HTERT RPE-1 (cell line): ENCODE measurements around the gene CAD.
"Not testable (repeated sequence)": the region's sequence is repeated elsewhere in the genome, so short reads cannot be mapped to it uniquely, and the experiment has no call there.

Experiments
- in situ Hi-C: fragments of 300-500 bp; cut with MboI; formaldehyde crosslinking; loops from 4 replicates; pipeline ENCODE4 v1.14.3; 2020; ENCODE audit warnings: low sequenced_read_pairs

The CAD gene

DNA sequence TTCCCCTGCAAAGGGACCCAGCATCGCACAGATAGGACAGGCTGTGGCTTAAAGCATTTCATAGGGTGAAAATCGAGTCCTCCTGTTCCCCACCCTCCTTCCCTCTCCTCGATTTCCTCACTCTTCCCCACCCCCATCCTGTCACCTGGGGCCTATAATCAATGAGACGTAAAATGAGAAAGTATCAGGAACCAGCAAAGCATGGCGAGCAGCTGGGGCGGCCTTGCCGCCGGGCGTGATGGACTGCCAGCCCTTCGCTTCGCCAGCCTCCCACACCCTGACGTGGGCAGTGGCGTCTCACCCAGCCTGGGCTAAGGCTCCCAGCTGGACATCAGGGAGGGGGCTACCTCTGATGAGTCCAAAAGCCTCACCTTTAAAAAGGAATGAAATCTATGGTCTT, 34.6 kb downstream of the CAD start:
- in situ Hi-C loops = no loop called here

DNA sequence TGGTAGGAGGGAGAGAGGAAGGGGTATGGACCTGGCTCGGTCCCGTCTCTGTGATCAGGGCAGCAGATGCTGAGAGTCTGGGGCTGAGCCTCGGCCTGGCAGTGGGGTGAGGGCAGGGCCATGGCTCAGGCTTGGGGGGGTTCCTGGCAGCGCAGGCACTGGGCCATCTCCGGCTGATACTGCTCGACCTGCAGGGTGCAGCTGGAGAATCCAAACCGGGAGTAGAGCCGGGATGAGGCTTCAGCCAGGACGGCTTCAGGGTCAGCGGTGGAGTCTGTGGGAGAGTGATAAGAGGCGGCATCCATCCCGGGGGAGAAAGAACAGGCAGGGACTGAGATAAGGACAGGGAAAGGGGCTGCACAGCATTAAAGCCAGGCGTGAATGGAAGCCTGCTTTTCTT, 38.0 kb downstream of the CAD start:
- in situ Hi-C loops = no loop called here

DNA sequence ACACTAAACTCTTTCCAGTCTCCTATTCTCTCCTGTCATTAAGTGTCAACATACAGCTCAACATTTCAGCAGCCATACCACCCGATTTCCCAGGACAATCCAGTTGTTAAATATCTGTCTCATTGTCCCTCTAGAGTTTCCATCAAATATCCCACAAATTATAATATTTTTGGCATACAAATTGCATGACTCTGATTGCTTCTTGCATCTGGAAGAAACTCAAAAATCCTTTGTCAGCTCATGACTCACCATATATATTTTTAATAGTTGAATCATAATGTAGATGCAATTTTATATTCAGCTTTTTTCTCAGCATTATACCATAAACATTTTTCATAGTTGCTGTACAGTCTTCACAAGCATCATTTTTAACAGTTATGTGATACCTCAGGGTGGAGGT, 38.5 kb downstream of the CAD start:
- in situ Hi-C loops = no loop called here

DNA sequence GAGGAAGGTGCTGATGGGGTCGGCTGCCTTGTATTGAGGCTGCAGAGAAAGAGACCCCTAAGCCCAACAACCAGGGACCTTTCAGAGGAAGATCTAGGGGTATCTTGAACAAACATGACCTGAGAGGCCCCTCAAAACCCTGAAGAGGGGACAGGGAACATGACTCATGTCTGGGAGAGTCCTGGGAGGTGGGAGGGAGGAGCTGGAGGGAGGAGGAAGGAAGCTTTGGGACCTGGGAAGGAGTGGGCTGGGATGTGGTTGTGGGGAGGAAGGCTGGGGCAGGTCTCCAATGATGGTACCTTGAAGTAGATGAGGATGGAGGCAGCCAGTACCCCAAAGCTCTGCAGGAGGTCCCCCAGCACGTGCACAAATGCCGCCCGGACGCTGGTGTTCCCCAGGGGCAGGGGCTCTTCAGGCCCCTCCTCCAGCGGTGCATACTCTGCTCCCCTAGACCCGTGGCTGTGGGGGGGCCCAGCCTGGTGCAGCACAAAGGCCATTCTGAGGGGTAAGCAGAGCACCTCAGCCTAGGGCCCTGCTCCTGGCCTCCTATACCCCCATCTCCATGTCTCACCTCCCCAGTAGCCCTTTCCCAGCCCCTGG, 39.8 kb downstream of the CAD start:
- in situ Hi-C loops = no loop called here

- in situ Hi-C loops = no loop called here
Observed at GRCh38 chr2:27258051-27258450, 40.9 kb downstream of the CAD start.

DNA sequence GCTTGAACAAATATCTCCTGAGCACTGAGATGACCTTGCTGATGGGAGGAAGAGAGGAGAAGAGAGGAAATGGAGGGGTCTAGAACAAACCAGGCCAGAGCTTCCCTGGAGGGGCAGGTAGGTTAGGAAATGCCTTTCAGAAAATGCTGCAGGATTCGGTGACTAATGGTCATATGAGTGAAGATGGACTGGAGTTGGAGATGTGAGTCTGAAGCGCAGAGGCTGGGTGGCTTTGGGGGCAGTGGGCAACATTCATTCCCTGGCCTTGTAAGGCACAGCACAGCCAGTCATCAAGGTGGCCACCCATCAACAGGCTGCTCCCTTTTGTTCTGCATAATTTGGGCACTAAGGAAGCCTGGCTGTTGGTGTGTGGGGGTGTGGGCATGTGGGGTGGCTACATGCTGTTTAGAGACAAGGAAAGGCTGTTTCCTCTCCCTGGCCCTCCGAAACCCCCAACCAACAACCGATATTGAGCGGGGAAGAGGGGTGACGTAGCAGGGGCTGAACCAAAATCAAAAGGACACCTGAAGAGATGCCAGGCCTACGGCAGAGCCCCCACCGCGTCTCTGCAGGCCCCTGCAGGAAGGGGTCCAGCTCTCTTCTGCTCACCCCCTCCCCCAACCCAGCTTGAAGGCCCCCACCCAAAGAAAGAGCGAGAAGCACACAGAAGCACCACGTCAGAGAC, 44.2 kb downstream of the CAD start:
- in situ Hi-C loops = no loop called here

DNA sequence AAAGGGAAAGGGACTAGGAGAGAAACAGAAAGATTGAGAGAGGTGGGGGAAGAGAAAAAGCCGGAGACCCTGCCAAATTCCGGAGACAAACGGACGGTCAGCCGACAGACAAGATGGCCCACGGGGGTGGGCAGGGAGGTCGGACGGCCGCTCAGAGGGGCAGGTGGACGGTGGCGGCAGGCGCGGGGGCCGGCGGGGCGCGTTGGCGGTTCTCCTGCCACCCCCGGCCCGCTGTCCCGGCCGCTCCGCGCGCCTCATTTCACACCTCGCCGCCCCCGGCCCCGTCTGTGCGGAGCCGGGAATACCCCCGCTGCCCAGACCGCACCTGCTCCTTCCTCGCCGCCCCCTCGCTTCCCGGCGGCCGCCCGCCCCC, 44.7 kb downstream of the CAD start:
- in situ Hi-C loops = no loop called here

DNA sequence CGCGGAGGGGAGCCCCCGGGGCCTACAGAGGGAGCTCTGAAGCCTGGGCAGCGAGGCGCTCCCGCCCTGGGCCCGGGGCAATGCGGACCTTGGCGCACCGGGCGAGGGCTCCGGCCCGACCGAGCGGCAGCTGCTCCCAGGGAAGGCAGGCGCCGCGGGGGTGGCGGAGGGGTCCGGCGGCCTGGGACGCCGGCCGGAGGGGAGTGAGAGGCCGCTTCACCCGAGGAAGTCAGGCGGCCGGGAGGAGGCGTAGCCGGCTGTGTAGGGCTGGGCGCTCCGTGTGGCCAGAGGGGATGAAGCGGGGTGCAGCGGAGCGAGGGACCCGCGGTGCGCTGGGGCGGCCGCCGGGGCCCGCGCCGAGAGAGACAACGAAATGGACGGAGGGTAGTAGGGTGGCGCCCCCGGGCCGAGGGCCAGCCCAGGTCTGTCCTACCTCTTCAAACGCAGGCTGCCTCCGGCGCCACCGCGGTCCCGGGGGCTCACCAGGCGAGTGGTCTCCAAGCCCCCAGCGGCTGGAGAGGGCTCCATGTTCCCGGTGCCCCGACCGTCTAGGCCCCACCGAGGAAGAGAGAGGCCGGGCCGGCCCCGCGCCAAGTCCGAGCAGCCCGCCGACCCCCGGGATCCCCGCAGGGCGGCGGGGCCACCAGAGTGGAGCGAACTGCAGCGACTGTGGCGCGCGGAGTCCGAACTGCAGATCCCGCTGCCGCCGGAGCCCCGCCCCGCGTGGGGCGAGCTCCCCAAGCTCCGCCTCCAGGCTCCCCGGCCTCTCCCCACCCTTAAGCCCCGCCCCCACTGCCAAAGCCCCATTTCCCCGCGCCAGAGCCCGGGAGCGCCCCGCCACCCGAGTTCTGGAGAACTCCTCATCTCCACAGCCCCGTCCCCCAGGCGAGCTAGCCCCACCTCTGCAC, 45.5 kb downstream of the CAD start, which contains the start of gene SLC30A3:
Gene SLC30A3 (minus strand): TSS at position 669 of the 908 bp plus-strand sequence. CDS start 141 bp downstream, at position 528.
- in situ Hi-C loops = no loop called here

GRCh38 chr2:27263287-27264252, 46.4 kb downstream of the CAD start:
- in situ Hi-C loops = no loop called here

DNA sequence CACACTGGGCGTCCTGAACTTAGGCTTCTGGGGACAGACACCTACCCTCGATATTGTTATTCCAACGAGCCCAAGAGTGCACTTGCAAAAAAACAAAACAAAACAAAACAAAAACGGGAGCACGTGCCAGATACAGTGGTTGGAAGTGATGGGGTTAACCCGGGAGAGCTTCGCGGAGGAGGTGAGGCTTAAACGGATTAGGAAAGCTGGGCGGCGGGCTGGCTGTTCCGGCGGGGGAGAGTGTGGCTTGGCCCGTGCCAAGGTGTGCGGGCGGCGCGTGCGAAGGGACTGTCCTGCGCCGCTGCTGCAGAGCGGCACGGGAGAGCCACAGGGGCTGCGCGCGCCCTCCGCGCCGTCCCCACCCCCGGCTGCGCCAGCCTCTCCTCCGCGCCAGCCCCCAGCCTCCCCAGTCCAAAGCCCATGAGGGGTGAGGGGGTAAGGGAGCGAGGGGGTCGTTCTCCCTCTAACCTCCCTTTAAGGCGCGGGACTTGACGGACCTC, 47.1 kb downstream of the CAD start:
- in situ Hi-C loops = no loop called here

GRCh38 chr2:27264753-27265535, 47.8 kb downstream of the CAD start:
- in situ Hi-C loops = no loop called here

DNA sequence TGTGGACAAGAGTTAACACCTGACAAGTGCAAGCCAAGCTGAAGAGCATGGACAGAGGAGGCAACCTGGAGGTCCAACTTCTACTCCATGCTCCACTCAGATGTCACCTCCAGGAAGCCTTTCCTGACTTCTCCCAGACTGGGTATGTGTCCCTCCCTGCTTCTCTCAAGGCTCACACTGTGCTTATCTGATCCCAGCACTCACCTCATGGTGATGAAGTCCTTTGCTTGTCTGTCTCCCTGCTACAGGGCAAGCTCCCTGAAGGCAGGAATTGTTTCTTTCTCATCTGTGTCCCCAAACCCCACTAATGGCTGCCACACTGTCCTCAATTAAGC, 48.3 kb downstream of the CAD start:
- in situ Hi-C loops = no loop called here

GRCh38 chr2:27268296-27268695, 51.1 kb downstream of the CAD start:
- in situ Hi-C loops = not testable (repeated sequence)

DNA sequence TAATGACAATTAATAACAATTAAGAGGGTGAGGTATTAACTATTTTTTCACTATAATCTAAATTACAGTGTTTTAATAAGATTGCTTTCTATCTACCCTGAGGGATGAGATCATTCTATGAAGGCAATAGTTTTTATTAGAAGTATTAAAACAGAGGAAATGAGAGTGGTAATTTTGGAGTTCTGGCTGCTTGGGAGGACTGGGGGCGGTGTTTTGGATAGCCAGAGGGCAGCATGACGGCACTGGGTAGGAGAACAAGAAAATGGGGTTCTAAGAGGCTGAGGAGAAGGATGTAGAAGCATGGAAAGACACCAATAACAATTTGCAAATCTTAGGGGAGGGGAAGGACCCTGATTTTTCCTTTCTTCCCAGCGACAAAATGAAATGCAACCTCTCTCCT, 53.0 kb downstream of the CAD start:
- in situ Hi-C loops = no loop called here

GRCh38 chr2:27270670-27271069, 53.5 kb downstream of the CAD start:
- in situ Hi-C loops = no loop called here

DNA sequence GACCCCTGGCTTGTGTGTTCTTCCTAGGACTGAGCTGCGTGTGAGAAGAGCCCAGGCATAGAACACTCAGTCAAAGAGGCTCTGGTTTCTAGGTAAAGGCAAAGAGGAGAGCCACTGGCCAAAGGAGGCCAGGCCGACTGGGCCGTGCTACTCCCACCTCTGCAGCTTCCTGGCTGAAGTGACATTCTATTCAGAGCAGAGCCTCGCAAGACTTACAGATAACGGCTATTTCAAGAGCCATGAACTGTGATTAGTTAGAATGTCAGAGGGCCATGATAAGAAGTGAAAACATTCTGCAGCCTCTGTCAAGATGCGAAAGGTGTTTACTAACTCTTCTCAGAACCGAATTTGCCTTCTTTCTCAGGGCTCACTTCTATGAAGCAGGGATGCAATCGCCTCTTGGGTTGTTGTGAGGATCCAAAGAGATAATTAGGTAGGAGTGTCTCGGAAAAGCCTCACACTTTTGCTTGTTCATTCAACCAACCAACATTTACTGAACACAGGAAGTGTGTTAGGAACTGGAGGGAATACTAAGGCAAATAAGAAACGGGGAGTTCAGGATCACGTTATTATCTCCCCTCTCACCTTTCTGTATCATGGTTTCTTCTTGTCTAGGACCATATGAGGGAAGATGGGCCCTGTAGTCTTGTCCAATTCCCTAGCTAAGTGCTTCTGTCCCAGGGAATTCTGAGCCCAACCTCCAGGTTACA, 54.6 kb downstream of the CAD start:
- in situ Hi-C loops = no loop called here

GRCh38 chr2:27272537-27273522, 55.7 kb downstream of the CAD start:
- in situ Hi-C loops = not testable (repeated sequence)
